ENCODE data around the gene PCDH9. TPM values are rescaled to one million over a fixed set of nuclear protein-coding genes. Genes with fewer than 3 reads are reported as not detected.
A peak's percentile ranks its signal among the peaks of the same experiment; 100 is the strongest.

Gene PCDH9
- total RNA-seq, 1 donor from 2014 or later, result 1.9 TPM

GRCh38 chr13:66506979-66507378 lies 723.2 kb downstream of the PCDH9 start:
- DNase-seq (ENCODE audit: low spot score), result no peak
- Mint-ChIP-seq H3K4me1 (ENCODE audit: unreplicated experiment) (no peaks in the 10 kb centered on the region), H3K4me3 (ENCODE audit: unreplicated experiment) (no peak overlapping the region), H3K27ac (ENCODE audit: unreplicated experiment) (no peak overlapping the region), H3K27me3 (ENCODE audit: unreplicated experiment) (peaks cover 3% of the 10 kb centered on the region), H3K36me3 (ENCODE audit: low read depth, unreplicated experiment) (no peaks in the 10 kb centered on the region), H3K9me3 (ENCODE audit: unreplicated experiment) (no peaks in the 10 kb centered on the region)
- TF ChIP-seq CTCF (IDR thresholded peaks at IDR 0.05; ENCODE audit: unreplicated experiment), result no peak

- no peak for TF ChIP-seq CTCF (IDR thresholded peaks at IDR 0.05; ENCODE audit: unreplicated experiment)
- DNase-seq (ENCODE audit: low spot score), result no peak
- no peak overlapping the region for H3K27ac Mint-ChIP-seq (ENCODE audit: unreplicated experiment)
- H3K27me3 Mint-ChIP-seq (ENCODE audit: unreplicated experiment), result peaks cover 3% of the 10 kb centered on the region
- no peaks in the 10 kb centered on the region for H3K36me3 Mint-ChIP-seq (ENCODE audit: low read depth, unreplicated experiment)
- no peaks in the 10 kb centered on the region for H3K9me3 Mint-ChIP-seq (ENCODE audit: unreplicated experiment)
- no peak overlapping the region for H3K4me3 Mint-ChIP-seq (ENCODE audit: unreplicated experiment)
- H3K4me1 Mint-ChIP-seq (ENCODE audit: unreplicated experiment), result no peaks in the 10 kb centered on the region
Measured at GRCh38 chr13:66506051-66506777, 723.9 kb downstream of the PCDH9 start.

- Mint-ChIP-seq H3K4me3 (ENCODE audit: unreplicated experiment) (no peak overlapping the region), H3K36me3 (ENCODE audit: low read depth, unreplicated experiment) (no peaks in the 10 kb centered on the region)
- DNase-seq (ENCODE audit: low spot score), result no peak
Measured at GRCh38 chr13:66503890-66504289, 726.2 kb downstream of the PCDH9 start.

GRCh38 chr13:66501181-66501580 lies 729.0 kb downstream of the PCDH9 start:
- Mint-ChIP-seq H3K4me1 (ENCODE audit: unreplicated experiment) (no peaks in the 10 kb centered on the region), H3K36me3 (ENCODE audit: low read depth, unreplicated experiment) (no peaks in the 10 kb centered on the region), H3K27me3 (ENCODE audit: unreplicated experiment) (peaks cover 3% of the 10 kb centered on the region), H3K27ac (ENCODE audit: unreplicated experiment) (no peak overlapping the region), H3K4me3 (ENCODE audit: unreplicated experiment) (no peak overlapping the region), H3K9me3 (ENCODE audit: unreplicated experiment) (no peaks in the 10 kb centered on the region)
- no peak for TF ChIP-seq CTCF (IDR thresholded peaks at IDR 0.05; ENCODE audit: unreplicated experiment)
- no peak for DNase-seq (ENCODE audit: low spot score)

More at GRCh38 chr13:66503890-66504289, 726.2 kb downstream of the PCDH9 start:
- Mint-ChIP-seq H3K4me1 (ENCODE audit: unreplicated experiment) (no peaks in the 10 kb centered on the region), H3K27ac (ENCODE audit: unreplicated experiment) (no peak overlapping the region), H3K27me3 (ENCODE audit: unreplicated experiment) (peaks cover 3% of the 10 kb centered on the region), H3K9me3 (ENCODE audit: unreplicated experiment) (no peaks in the 10 kb centered on the region)
- no peak for TF ChIP-seq CTCF (IDR thresholded peaks at IDR 0.05; ENCODE audit: unreplicated experiment)

GRCh38 chr13:66492479-66492878 lies 737.7 kb downstream of the PCDH9 start:
- Mint-ChIP-seq H3K27ac (ENCODE audit: unreplicated experiment) (no peak overlapping the region), H3K36me3 (ENCODE audit: low read depth, unreplicated experiment) (no peaks in the 10 kb centered on the region), H3K4me1 (ENCODE audit: unreplicated experiment) (no peaks in the 10 kb centered on the region), H3K9me3 (ENCODE audit: unreplicated experiment) (no peaks in the 10 kb centered on the region), H3K27me3 (ENCODE audit: unreplicated experiment) (no peaks in the 10 kb centered on the region), H3K4me3 (ENCODE audit: unreplicated experiment) (no peak overlapping the region)
- peak; percentile 5 for DNase-seq (ENCODE audit: low spot score)
- TF ChIP-seq CTCF (IDR thresholded peaks at IDR 0.05; ENCODE audit: unreplicated experiment), result peak; percentile 48

Measured in endothelial cell (in vitro differentiated cells).